Prostate gland (tissue), 2 donors: ENCODE measurements around the gene GOLT1A.

Source experiments
- CTCF ChIP-seq, 4 experiments: fragments of 200-600 bp in 2 of 4; fragments of 450-650 bp in 2 of 4; sonication (generic) in 2 of 4; IDR thresholded peaks; 1 replicate in 3 of 4; 2 replicates in 1 of 4; pipeline ENCODE4 v1.5.1; 2016 to 2019; ENCODE audit warnings: antibody characterized with exemption in 4 of 4, mild to moderate bottlenecking in 2 of 4, moderate library complexity in 2 of 4
- POLR2A ChIP-seq: fragments of 450-650 bp; IDR thresholded peaks from one replicate; pipeline ENCODE4 v1.6.1; 2016; ENCODE audit warnings: antibody characterized with exemption, mild to moderate bottlenecking
- POLR2AphosphoS5 ChIP-seq: sonication (generic); formaldehyde crosslinking; IDR thresholded peaks from one replicate; pipeline ENCODE4 v1.6.1; 2017; ENCODE audit warnings: antibody characterized with exemption

- TF ChIP-seq CTCF (IDR thresholded peaks at IDR 0.05) (no peak), POLR2A (no peak), POLR2AphosphoS5 (no peak)
These were observed 14.2 kb downstream of the GOLT1A start for GRCh38 chr1:204199579-204199978.
